Measurements from ENCODE around the gene ELL.

Gene ELL

GRCh38 chr19:18441804-18442788, 79.8 kb downstream of the ELL start:
- Histone ChIP-seq H3K36me3 (ENCODE audit: insufficient read depth) (no peaks in the 10 kb centered on the region), H3K79me2 (ENCODE audit: insufficient read depth, low read depth) (no peaks in the 10 kb centered on the region), H3K4me3 (IDR thresholded peaks at IDR 0.05; ENCODE audit: insufficient read depth, low read depth, low read length) (no peak overlapping the region), H3K27ac (no peak overlapping the region), H3K4me1 (ENCODE audit: low read depth, poor library complexity, severe bottlenecking) (no peaks in the 10 kb centered on the region), H3K9ac (no peak overlapping the region), H3K27me3 (ENCODE audit: insufficient read depth, low read depth) (no peaks in the 10 kb centered on the region), H3K4me2 (no peak overlapping the region), H2AFZ (ENCODE audit: low read depth) (no peak overlapping the region), H4K20me1 (ENCODE audit: insufficient read depth) (no peaks in the 10 kb centered on the region)
- TF ChIP-seq CTCF (conservative IDR thresholded peaks at IDR 0.05; ENCODE audit: low read depth, low read length), result no peak

GRCh38 chr19:18440936-18441803, 80.7 kb downstream of the ELL start:
- Histone ChIP-seq H3K4me2 (no peak overlapping the region), H3K9ac (no peak overlapping the region), H3K79me2 (ENCODE audit: insufficient read depth, low read depth) (no peaks in the 10 kb centered on the region), H2AFZ (ENCODE audit: low read depth) (no peak overlapping the region), H3K4me3 (IDR thresholded peaks at IDR 0.05; ENCODE audit: insufficient read depth, low read depth, low read length) (no peak overlapping the region), H3K27me3 (ENCODE audit: insufficient read depth, low read depth) (no peaks in the 10 kb centered on the region), H3K4me1 (ENCODE audit: low read depth, poor library complexity, severe bottlenecking) (no peaks in the 10 kb centered on the region), H4K20me1 (ENCODE audit: insufficient read depth) (no peaks in the 10 kb centered on the region), H3K27ac (no peak overlapping the region), H3K36me3 (ENCODE audit: insufficient read depth) (no peaks in the 10 kb centered on the region)
- TF ChIP-seq CTCF (conservative IDR thresholded peaks at IDR 0.05; ENCODE audit: low read depth, low read length), result no peak

DNA sequence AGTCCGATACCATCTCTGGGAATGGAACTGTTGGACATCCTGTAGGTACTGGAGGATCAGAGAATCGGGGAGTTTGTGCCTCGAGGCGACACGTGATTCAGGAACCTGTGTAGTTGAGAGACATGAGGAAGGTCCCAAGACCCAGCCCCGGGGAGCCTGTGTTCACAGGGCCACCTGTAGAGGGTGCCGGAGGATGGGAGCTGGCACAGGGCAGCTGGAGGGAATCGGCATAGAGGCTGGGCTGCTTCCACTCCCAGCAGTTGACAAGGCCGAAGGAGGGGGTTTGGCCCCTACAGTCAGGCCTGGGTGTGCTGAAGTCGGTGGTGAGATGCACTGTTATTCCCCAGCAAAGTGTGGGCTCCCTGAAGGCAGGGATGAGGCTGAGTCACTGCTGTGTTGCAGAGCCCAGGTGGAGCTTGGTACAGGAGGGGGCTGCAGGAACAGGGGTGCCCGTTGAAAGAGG, 81.4 kb downstream of the ELL start:
- TF ChIP-seq CTCF (conservative IDR thresholded peaks at IDR 0.05; ENCODE audit: low read depth, low read length), result peak; percentile 38; the same call in 1 of the 2 replicates
- H3K4me3 ChIP-seq (IDR thresholded peaks at IDR 0.05; ENCODE audit: insufficient read depth, low read depth, low read length), result no peak overlapping the region
- no peak overlapping the region for H3K9ac ChIP-seq
- no peaks in the 10 kb centered on the region for H3K36me3 ChIP-seq (ENCODE audit: insufficient read depth)
- H4K20me1 ChIP-seq (ENCODE audit: insufficient read depth), result no peaks in the 10 kb centered on the region
- no peak overlapping the region for H3K4me2 ChIP-seq
- H3K4me1 ChIP-seq (ENCODE audit: low read depth, poor library complexity, severe bottlenecking), result no peaks in the 10 kb centered on the region
- no peaks in the 10 kb centered on the region for H3K27me3 ChIP-seq (ENCODE audit: insufficient read depth, low read depth)
- H3K27ac ChIP-seq, result no peak overlapping the region
- H3K79me2 ChIP-seq (ENCODE audit: insufficient read depth, low read depth), result no peaks in the 10 kb centered on the region
- H2AFZ ChIP-seq (ENCODE audit: low read depth), result no peak overlapping the region

DNA sequence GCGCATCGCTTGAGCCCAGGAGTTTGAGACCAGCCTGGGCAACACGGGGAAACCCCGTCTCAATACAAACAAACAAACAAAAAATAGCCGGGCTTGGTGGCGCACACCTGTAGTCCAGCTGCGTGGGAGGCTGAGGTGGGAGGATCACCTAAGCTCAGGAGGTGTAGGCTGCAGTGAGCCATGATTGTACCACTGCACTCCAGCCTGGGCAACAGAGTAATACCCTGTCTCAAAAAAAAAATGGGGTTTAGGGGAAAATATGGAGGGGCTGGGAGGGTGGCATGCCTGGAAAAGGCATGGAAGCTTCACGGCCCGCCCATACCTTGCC, 82.0 kb downstream of the ELL start:
- Histone ChIP-seq H4K20me1 (ENCODE audit: insufficient read depth) (no peaks in the 10 kb centered on the region), H2AFZ (ENCODE audit: low read depth) (no peak overlapping the region), H3K4me2 (no peak overlapping the region), H3K79me2 (ENCODE audit: insufficient read depth, low read depth) (no peaks in the 10 kb centered on the region), H3K27me3 (ENCODE audit: insufficient read depth, low read depth) (no peaks in the 10 kb centered on the region), H3K9ac (no peak overlapping the region), H3K27ac (no peak overlapping the region), H3K36me3 (ENCODE audit: insufficient read depth) (no peaks in the 10 kb centered on the region), H3K4me1 (ENCODE audit: low read depth, poor library complexity, severe bottlenecking) (no peaks in the 10 kb centered on the region), H3K4me3 (IDR thresholded peaks at IDR 0.05; ENCODE audit: insufficient read depth, low read depth, low read length) (no peak overlapping the region)
- TF ChIP-seq CTCF (conservative IDR thresholded peaks at IDR 0.05; ENCODE audit: low read depth, low read length), result no peak
